ENCODE data around the gene SAMD4A.

Gene SAMD4A

GRCh38 chr14:54781080-54781479 is 214.2 kb downstream of the SAMD4A start:
- TF ChIP-seq, protein P1, sequence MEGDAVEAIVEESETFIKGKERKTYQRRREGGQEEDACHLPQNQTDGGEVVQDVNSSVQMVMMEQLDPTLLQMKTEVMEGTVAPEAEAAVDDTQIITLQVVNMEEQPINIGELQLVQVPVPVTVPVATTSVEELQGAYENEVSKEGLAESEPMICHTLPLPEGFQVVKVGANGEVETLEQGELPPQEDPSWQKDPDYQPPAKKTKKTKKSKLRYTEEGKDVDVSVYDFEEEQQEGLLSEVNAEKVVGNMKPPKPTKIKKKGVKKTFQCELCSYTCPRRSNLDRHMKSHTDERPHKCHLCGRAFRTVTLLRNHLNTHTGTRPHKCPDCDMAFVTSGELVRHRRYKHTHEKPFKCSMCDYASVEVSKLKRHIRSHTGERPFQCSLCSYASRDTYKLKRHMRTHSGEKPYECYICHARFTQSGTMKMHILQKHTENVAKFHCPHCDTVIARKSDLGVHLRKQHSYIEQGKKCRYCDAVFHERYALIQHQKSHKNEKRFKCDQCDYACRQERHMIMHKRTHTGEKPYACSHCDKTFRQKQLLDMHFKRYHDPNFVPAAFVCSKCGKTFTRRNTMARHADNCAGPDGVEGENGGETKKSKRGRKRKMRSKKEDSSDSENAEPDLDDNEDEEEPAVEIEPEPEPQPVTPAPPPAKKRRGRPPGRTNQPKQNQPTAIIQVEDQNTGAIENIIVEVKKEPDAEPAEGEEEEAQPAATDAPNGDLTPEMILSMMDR (IDR thresholded peaks at IDR 0.05; ENCODE audit: insufficient read depth, low read depth, low read length, missing control alignments), result no peak
- DNase-seq (ENCODE audit: low read depth), result no peak

DNA sequence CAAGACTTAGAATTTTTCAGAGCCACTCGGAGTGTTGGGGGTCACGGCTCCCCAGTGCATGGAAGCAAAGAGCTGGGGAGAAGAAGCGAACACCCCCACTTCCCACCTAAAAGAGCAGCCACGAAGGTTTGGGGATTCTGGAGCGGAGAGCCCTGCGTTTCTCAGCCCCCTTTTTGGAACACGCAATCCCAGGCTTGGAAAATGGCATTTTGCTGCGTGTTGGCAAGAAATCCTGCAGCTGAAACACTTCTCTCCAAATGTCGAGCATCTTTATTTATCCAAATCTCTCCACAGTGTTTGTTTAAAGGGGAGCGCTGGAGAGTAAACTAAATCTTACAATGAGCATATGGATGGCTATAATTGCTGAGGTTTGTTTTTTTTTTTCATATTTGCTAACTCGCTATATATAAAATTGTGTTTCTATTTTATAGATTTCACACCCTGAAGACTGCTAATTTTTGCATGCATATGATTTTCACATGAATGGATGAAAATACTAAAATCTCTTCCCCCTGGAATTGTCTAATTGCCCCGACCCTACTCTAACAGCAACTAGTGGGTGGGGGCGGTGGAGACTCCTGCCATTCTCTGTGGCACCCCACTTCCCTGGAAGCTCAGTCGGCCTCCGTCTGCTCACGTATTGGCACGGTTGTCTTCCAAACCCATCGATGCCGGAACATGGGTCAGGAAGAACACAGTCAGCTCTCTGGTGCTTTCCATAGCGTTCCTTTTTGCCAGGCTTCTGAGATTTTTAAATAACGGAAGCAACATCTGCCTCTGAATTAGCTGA is 215.2 kb downstream of the SAMD4A start:
- DNase-seq (ENCODE audit: low read depth), result no peak
- TF ChIP-seq, protein P1 (IDR thresholded peaks at IDR 0.05; ENCODE audit: insufficient read depth, low read depth, low read length, missing control alignments), result no peak
- no peak overlapping the region for H3K4me3 ChIP-seq (ENCODE audit: low read length)

More at GRCh38 chr14:54781080-54781479, 214.2 kb downstream of the SAMD4A start:
- no peak overlapping the region for H3K4me3 ChIP-seq (ENCODE audit: low read length)

- TF ChIP-seq, protein P1 (IDR thresholded peaks at IDR 0.05; ENCODE audit: insufficient read depth, low read depth, low read length, missing control alignments), result no peak
- H3K4me3 ChIP-seq (ENCODE audit: low read length), result no peak overlapping the region
- DNase-seq (ENCODE audit: low read depth), result no peak
Measured at GRCh38 chr14:54782751-54783659, 216.1 kb downstream of the SAMD4A start.

DNA sequence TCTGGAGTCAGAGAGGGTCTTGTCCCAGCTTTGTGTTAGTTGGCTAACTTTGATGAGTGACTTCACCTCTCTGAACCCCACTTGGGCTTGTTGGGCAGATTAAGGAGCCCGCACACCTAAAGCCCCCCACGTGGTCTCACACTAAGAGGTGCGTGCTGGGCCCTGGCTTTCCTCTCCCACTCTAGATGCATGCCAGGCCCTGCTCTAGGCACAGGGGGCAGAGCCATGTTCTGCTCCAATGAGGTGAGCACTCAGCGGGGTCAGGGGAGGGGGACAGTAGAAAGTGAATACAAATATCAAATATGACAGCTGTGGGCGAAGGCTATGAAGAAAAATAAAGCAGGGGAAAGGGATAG is 216.7 kb downstream of the SAMD4A start:
- TF ChIP-seq, protein P1 (IDR thresholded peaks at IDR 0.05; ENCODE audit: insufficient read depth, low read depth, low read length, missing control alignments), result no peak
- no peak overlapping the region for H3K4me3 ChIP-seq (ENCODE audit: low read length)
- DNase-seq (ENCODE audit: low read depth), result no peak

GRCh38 chr14:54784060-54784459 is 217.1 kb downstream of the SAMD4A start:
- no peak overlapping the region for H3K4me3 ChIP-seq (ENCODE audit: low read length)
- no peak for DNase-seq (ENCODE audit: low read depth)
- TF ChIP-seq, protein P1 (IDR thresholded peaks at IDR 0.05; ENCODE audit: insufficient read depth, low read depth, low read length, missing control alignments), result no peak

GRCh38 chr14:54784657-54785056 is 217.7 kb downstream of the SAMD4A start:
- no peak overlapping the region for H3K4me3 ChIP-seq (ENCODE audit: low read length)
- TF ChIP-seq, protein P1 (IDR thresholded peaks at IDR 0.05; ENCODE audit: insufficient read depth, low read depth, low read length, missing control alignments), result no peak
- DNase-seq (ENCODE audit: low read depth), result no peak
